HepG2 (cell line): ENCODE measurements around the gene OVOL3. TPM values are rescaled to one million over a fixed set of nuclear protein-coding genes. Genes with fewer than 3 reads are reported as not detected.

Experiments used
- HDAC6 ChIP-seq: fragments of 200-600 bp; sonication (generic); IDR thresholded peaks from 2 replicates; pipeline ENCODE4 v1.7.0; 2017; ENCODE audit warnings: mild to moderate bottlenecking, antibody characterized with exemption, low read length, low read depth
- JUNB ChIP-seq: sonication (generic); formaldehyde crosslinking; IDR thresholded peaks from 2 replicates; pipeline ENCODE4 v1.8.0; 2022; ENCODE audit warnings: missing genetic modification reagents, mild to moderate bottlenecking, borderline replicate concordance
- KIAA2018 ChIP-seq: sonication (generic); formaldehyde crosslinking; IDR thresholded peaks from 2 replicates; pipeline ENCODE4 v1.5.0; 2020; ENCODE audit warnings: mild to moderate bottlenecking, missing genetic modification reagents, borderline replicate concordance
- NFE2 ChIP-seq: sonication (generic); formaldehyde crosslinking; IDR thresholded peaks from 2 replicates; pipeline ENCODE4 v1.4.0; 2020; ENCODE audit warnings: missing genetic modification reagents
- POGK ChIP-seq: sonication (generic); formaldehyde crosslinking; conservative IDR thresholded peaks from 2 replicates; pipeline ENCODE4 v1.8.0; 2022; ENCODE audit warnings: mild to moderate bottlenecking, moderate library complexity, missing genetic modification reagents
- RNF2 ChIP-seq: fragments of 450-650 bp; conservative IDR thresholded peaks from 2 replicates; pipeline ENCODE4 v1.6.1; 2016; ENCODE audit warnings: low read depth
- ZBTB2 ChIP-seq: sonication (generic); formaldehyde crosslinking; IDR thresholded peaks from 2 replicates; pipeline ENCODE4 v1.8.0; 2022; ENCODE audit warnings: low read depth, missing genetic modification reagents
- ZMYM2 ChIP-seq: sonication (generic); formaldehyde crosslinking; IDR thresholded peaks from 2 replicates; pipeline ENCODE4 v1.8.0; 2022; ENCODE audit warnings: mild to moderate bottlenecking, missing genetic modification reagents
- ZNF160 ChIP-seq: sonication (generic); formaldehyde crosslinking; IDR thresholded peaks from 2 replicates; pipeline ENCODE4 v1.8.0; 2022; ENCODE audit warnings: mild to moderate bottlenecking, inconsistent platforms, missing genetic modification reagents
- ZNF234 ChIP-seq: sonication (generic); formaldehyde crosslinking; conservative IDR thresholded peaks from 2 replicates; pipeline ENCODE4 v1.5.1; 2020; ENCODE audit warnings: mild to moderate bottlenecking, missing genetic modification reagents
- ZNF605 ChIP-seq: sonication (generic); formaldehyde crosslinking; IDR thresholded peaks from 2 replicates; pipeline ENCODE4 v1.8.0; 2022; ENCODE audit warnings: mild to moderate bottlenecking, missing genetic modification reagents
- ZNF724P ChIP-seq: sonication (generic); formaldehyde crosslinking; IDR thresholded peaks from 2 replicates; pipeline ENCODE4 v1.8.0; 2022; ENCODE audit warnings: missing genetic modification reagents, borderline replicate concordance
- ZNF75D ChIP-seq: sonication (generic); formaldehyde crosslinking; IDR thresholded peaks from 2 replicates; pipeline ENCODE4 v1.8.1; 2023; ENCODE audit warnings: missing genetic modification reagents, mild to moderate bottlenecking, borderline replicate concordance
- ZNF768 ChIP-seq: sonication (generic); formaldehyde crosslinking; IDR thresholded peaks from 2 replicates; pipeline ENCODE4 v1.4.0; 2020; ENCODE audit warnings: missing genetic modification reagents
- ZNF776 ChIP-seq: sonication (generic); formaldehyde crosslinking; IDR thresholded peaks from 2 replicates; pipeline ENCODE4 v1.4.0; 2020; ENCODE audit warnings: mild to moderate bottlenecking, missing genetic modification reagents
- ZSCAN5A ChIP-seq: sonication (generic); formaldehyde crosslinking; IDR thresholded peaks from 2 replicates; pipeline ENCODE4 v1.8.0; 2022; ENCODE audit warnings: mild to moderate bottlenecking, missing genetic modification reagents, borderline replicate concordance
- polyA plus RNA-seq, 8 experiments: library from polyadenylated mRNA; depleted of rRNA in 3 of 8; stranded (reverse) in 7 of 8; unstranded in 1 of 8; fragments of >200 nt; fragmentation: Illumina TruSeq in 4 of 8; extraction: Trizol in 4 of 8; gene quantifications; 2 replicates each; pipeline versions ENCODE4 v1.2.1 to v1.2.3, GENCODE V29; 2011 to 2016; ENCODE audit warnings: low read depth in 4 of 8, missing spikeins in 1 of 8, mixed read lengths in 1 of 8; ENCODE audit not compliant: insufficient read depth in 1 of 8
- total RNA-seq, 5 experiments: library from RNA; depleted of rRNA; stranded (reverse); fragments of >200 nt; fragmentation: Illumina TruSeq; extraction: Trizol; gene quantifications; 2 replicates each; pipeline ENCODE4 v1.2.3, GENCODE V29; 2016; ENCODE audit warnings: low read depth in 1 of 5

The OVOL3 gene
- total and polyA plus RNA-seq, 2 of the 13 experiments (the other 11 are each of a cell fraction or from before 2014, with no cell fraction given): not detected

GRCh38 chr19:36114721-36115452, 3.9 kb downstream of the OVOL3 start, which contains the start of gene POLR2I (continued):
- no peak for TF ChIP-seq ZNF234 (CRISPR knock-in tag)
- no peak for TF ChIP-seq NFE2
- no peak for TF ChIP-seq KIAA2018 (CRISPR knock-in tag)
- no peak for TF ChIP-seq ZNF75D (CRISPR knock-in tag)
- TF ChIP-seq ZNF724P: peak; percentile 88
- peak; percentile 64; the same call in 1 of the 2 replicates for TF ChIP-seq ZBTB2
- TF ChIP-seq ZMYM2 (CRISPR knock-in tag): peak; percentile 55; the same call in 1 of the 2 replicates
- peak; percentile 77; the same call in 1 of the 2 replicates for TF ChIP-seq ZNF768 (CRISPR knock-in tag)
- TF ChIP-seq RNF2: peak; percentile 97
- TF ChIP-seq ZNF605 (CRISPR knock-in tag): peak; percentile 96
- no peak for TF ChIP-seq HDAC6
- 0 out of 2 replicates have a peak, but pooled peaks have one; percentile 76 for TF ChIP-seq ZNF160 (CRISPR knock-in tag)
- peak; percentile 51; the same call in 1 of the 2 replicates for TF ChIP-seq POGK (CRISPR knock-in tag)
- TF ChIP-seq JUNB (CRISPR knock-in tag): no peak; the same call in 1 of the 2 replicates
- peak; percentile 67; the same call in 1 of the 2 replicates for TF ChIP-seq ZNF776 (CRISPR knock-in tag)
- peak; percentile 27; the same call in 1 of the 2 replicates for TF ChIP-seq ZSCAN5A (CRISPR knock-in tag)
